ENCODE results near the gene HPN. TPM values are rescaled to one million over a fixed set of nuclear protein-coding genes. Genes with fewer than 3 reads are reported as not detected.

Gene HPN
- total and polyA plus RNA-seq, 2 of the 13 experiments (the other 11 are each of a cell fraction or from before 2014, with no cell fraction given), result 46.7 to 261 TPM

DNA sequence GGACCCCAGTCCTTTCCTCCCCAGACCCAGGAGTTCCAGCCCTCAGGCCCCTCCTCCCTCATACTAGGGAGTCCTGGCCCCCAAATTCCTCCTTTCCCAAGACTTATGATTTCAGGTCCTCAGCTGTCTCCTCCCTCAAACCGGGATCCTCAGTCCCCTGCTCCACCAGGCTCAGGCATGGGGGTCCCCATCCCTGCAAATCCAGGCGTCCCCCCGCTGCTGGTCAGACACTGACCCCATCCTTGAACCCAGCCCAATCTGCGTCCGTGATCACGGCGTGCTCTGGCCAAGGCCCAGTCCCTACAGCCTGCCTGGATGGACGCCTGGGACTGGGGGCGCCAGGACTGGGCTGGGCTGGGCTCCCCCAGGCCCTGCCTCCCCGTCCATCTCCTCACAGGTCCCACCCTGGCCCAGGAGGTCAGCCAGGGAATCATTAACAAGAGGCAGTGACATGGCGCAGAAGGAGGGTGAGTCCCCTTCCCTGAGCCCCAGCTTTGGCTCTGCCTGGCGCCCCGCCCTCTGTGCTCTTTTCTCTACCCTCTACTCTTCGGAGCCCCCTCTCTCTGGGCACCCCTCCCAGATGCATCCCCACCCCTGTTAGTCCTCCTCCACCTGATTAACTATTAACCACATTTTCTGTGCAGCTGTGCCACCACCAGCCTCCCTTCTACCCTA is 672 bp downstream of the HPN start (continued):
- TF ChIP-seq, protein P1, sequence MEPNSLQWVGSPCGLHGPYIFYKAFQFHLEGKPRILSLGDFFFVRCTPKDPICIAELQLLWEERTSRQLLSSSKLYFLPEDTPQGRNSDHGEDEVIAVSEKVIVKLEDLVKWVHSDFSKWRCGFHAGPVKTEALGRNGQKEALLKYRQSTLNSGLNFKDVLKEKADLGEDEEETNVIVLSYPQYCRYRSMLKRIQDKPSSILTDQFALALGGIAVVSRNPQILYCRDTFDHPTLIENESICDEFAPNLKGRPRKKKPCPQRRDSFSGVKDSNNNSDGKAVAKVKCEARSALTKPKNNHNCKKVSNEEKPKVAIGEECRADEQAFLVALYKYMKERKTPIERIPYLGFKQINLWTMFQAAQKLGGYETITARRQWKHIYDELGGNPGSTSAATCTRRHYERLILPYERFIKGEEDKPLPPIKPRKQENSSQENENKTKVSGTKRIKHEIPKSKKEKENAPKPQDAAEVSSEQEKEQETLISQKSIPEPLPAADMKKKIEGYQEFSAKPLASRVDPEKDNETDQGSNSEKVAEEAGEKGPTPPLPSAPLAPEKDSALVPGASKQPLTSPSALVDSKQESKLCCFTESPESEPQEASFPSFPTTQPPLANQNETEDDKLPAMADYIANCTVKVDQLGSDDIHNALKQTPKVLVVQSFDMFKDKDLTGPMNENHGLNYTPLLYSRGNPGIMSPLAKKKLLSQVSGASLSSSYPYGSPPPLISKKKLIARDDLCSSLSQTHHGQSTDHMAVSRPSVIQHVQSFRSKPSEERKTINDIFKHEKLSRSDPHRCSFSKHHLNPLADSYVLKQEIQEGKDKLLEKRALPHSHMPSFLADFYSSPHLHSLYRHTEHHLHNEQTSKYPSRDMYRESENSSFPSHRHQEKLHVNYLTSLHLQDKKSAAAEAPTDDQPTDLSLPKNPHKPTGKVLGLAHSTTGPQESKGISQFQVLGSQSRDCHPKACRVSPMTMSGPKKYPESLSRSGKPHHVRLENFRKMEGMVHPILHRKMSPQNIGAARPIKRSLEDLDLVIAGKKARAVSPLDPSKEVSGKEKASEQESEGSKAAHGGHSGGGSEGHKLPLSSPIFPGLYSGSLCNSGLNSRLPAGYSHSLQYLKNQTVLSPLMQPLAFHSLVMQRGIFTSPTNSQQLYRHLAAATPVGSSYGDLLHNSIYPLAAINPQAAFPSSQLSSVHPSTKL (CRISPR knock-in tag; IDR thresholded peaks at IDR 0.05), result peak; percentile 34; the same call in 1 of the 2 replicates
- TF ChIP-seq ZNF878 (CRISPR knock-in tag; IDR thresholded peaks at IDR 0.05), result no peak; the same call in 1 of the 2 replicates
- no peak for TF ChIP-seq ARID2 (CRISPR knock-in tag; IDR thresholded peaks at IDR 0.05; ENCODE audit: borderline replicate concordance)
- TF ChIP-seq KLF16 (CRISPR knock-in tag; IDR thresholded peaks at IDR 0.05), result peak in 1 of 2 experiments; percentile 50; a peak in 1 of 4 replicates
- TF ChIP-seq, protein P2, sequence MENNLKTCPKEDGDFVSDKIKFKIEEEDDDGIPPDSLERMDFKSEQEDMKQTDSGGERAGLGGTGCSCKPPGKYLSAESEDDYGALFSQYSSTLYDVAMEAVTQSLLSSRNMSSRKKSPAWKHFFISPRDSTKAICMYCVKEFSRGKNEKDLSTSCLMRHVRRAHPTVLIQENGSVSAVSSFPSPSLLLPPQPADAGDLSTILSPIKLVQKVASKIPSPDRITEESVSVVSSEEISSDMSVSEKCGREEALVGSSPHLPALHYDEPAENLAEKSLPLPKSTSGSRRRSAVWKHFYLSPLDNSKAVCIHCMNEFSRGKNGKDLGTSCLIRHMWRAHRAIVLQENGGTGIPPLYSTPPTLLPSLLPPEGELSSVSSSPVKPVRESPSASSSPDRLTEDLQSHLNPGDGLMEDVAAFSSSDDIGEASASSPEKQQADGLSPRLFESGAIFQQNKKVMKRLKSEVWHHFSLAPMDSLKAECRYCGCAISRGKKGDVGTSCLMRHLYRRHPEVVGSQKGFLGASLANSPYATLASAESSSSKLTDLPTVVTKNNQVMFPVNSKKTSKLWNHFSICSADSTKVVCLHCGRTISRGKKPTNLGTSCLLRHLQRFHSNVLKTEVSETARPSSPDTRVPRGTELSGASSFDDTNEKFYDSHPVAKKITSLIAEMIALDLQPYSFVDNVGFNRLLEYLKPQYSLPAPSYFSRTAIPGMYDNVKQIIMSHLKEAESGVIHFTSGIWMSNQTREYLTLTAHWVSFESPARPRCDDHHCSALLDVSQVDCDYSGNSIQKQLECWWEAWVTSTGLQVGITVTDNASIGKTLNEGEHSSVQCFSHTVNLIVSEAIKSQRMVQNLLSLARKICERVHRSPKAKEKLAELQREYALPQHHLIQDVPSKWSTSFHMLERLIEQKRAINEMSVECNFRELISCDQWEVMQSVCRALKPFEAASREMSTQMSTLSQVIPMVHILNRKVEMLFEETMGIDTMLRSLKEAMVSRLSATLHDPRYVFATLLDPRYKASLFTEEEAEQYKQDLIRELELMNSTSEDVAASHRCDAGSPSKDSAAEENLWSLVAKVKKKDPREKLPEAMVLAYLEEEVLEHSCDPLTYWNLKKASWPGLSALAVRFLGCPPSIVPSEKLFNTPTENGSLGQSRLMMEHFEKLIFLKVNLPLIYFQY (CRISPR knock-in tag; IDR thresholded peaks at IDR 0.05; ENCODE audit: borderline replicate concordance), result peak; percentile 94; the same call in 1 of the 2 replicates
- peak; percentile 43 for TF ChIP-seq ETV5 (CRISPR knock-in tag; IDR thresholded peaks at IDR 0.05; ENCODE audit: borderline replicate concordance)
- TF ChIP-seq JARID2 (CRISPR knock-in tag; IDR thresholded peaks at IDR 0.05; ENCODE audit: insufficient replicate concordance), result no peak
- TF ChIP-seq HHEX (CRISPR knock-in tag; IDR thresholded peaks at IDR 0.05), result no peak
- no peak for TF ChIP-seq ZNF367 (CRISPR knock-in tag; IDR thresholded peaks at IDR 0.05; ENCODE audit: borderline replicate concordance)
- no peak for TF ChIP-seq NBN (conservative IDR thresholded peaks at IDR 0.05)
- peak; percentile 73 for TF ChIP-seq RARA (CRISPR knock-in tag; IDR thresholded peaks at IDR 0.05)
- no peak for TF ChIP-seq ARNT (IDR thresholded peaks at IDR 0.05)
- TF ChIP-seq, protein P3, sequence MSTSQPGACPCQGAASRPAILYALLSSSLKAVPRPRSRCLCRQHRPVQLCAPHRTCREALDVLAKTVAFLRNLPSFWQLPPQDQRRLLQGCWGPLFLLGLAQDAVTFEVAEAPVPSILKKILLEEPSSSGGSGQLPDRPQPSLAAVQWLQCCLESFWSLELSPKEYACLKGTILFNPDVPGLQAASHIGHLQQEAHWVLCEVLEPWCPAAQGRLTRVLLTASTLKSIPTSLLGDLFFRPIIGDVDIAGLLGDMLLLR (CRISPR knock-in tag; IDR thresholded peaks at IDR 0.05), result no peak
- TF ChIP-seq, protein P4, sequence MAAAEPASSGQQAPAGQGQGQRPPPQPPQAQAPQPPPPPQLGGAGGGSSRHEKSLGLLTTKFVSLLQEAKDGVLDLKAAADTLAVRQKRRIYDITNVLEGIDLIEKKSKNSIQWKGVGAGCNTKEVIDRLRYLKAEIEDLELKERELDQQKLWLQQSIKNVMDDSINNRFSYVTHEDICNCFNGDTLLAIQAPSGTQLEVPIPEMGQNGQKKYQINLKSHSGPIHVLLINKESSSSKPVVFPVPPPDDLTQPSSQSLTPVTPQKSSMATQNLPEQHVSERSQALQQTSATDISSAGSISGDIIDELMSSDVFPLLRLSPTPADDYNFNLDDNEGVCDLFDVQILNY (CRISPR knock-in tag; conservative IDR thresholded peaks at IDR 0.05), result no peak
- no peak for TF ChIP-seq CREB1 (IDR thresholded peaks at IDR 0.05)
- no peak for TF ChIP-seq CREB1 (CRISPR knock-in tag; IDR thresholded peaks at IDR 0.05)
- TF ChIP-seq NCOR1 (IDR thresholded peaks at IDR 0.05; ENCODE audit: borderline replicate concordance, low read length), result no peak
- peak; percentile 40; the same call in 1 of the 2 replicates for TF ChIP-seq ZFY (CRISPR knock-in tag; IDR thresholded peaks at IDR 0.05)
- TF ChIP-seq, protein P5, sequence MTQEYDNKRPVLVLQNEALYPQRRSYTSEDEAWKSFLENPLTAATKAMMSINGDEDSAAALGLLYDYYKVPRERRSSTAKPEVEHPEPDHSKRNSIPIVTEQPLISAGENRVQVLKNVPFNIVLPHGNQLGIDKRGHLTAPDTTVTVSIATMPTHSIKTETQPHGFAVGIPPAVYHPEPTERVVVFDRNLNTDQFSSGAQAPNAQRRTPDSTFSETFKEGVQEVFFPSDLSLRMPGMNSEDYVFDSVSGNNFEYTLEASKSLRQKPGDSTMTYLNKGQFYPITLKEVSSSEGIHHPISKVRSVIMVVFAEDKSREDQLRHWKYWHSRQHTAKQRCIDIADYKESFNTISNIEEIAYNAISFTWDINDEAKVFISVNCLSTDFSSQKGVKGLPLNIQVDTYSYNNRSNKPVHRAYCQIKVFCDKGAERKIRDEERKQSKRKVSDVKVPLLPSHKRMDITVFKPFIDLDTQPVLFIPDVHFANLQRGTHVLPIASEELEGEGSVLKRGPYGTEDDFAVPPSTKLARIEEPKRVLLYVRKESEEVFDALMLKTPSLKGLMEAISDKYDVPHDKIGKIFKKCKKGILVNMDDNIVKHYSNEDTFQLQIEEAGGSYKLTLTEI (CRISPR knock-in tag; conservative IDR thresholded peaks at IDR 0.05), result no peak
- TF ChIP-seq ZFP37 (CRISPR knock-in tag; IDR thresholded peaks at IDR 0.05; ENCODE audit: borderline replicate concordance), result no peak
